Cardiac muscle cell (in vitro differentiated cells and primary cell): ENCODE measurements around the gene RGS7BP. TPM values are rescaled to one million over a fixed set of nuclear protein-coding genes. Genes with fewer than 3 reads are reported as not detected.

Experiments used
- DNase-seq, 2 donors: peaks; one replicate each; pipeline versions ENCODE4 v3.0.0 to v3.0.0-alpha.2; 2010 to 2017; ENCODE audit warnings: low read depth in 1 of 2, low spot score in 1 of 2
- H3K27ac ChIP-seq: fragments of 200-600 bp; sonication (generic); 2 replicates; pipeline ENCODE4 v1.5.1; 2016
- H3K27me3 ChIP-seq: fragments of 200-600 bp; sonication (generic); 2 replicates; pipeline ENCODE4 v1.6.0; 2016; ENCODE audit warnings: control low read depth
- H3K36me3 ChIP-seq: fragments of 200-600 bp; sonication (generic); 2 replicates; pipeline ENCODE4 v1.5.1; 2016; ENCODE audit warnings: control low read depth
- H3K4me1 ChIP-seq: fragments of 200-600 bp; sonication (generic); 2 replicates; pipeline ENCODE4 v1.8.1; 2017; ENCODE audit warnings: low read depth, mild to moderate bottlenecking, mixed run types
- H3K4me3 ChIP-seq: fragments of 200-600 bp; sonication (generic); 2 replicates; pipeline ENCODE4 v1.5.1; 2016; ENCODE audit warnings: mild to moderate bottlenecking
- H3K9me3 ChIP-seq: fragments of 200-600 bp; sonication (generic); 2 replicates; pipeline ENCODE4 v1.5.1; 2017; ENCODE audit warnings: low read depth, mild to moderate bottlenecking, control low read depth
- CTCF ChIP-seq: IDR thresholded peaks from 2 replicates; pipeline ENCODE4 v1.5.1; 2012; ENCODE audit warnings: low read depth, mild to moderate bottlenecking, low read length
- polyA plus RNA-seq: library from polyadenylated mRNA; unstranded; fragments of >200 nt; fragmentation: Nextera tagmentation; extraction: Ambion mirVana; gene quantifications from 2 replicates; pipeline ENCODE4 v1.2.1, GENCODE V29; 2016
- total RNA-seq: library from RNA; depleted of rRNA; stranded (reverse); fragments of >200 nt; gene quantifications from 2 replicates; pipeline ENCODE4 v1.2.3, GENCODE V29; 2016

RGS7BP gene
- total and polyA plus RNA-seq, 2 experiments from 2014 or later, result 0.45 TPM; not detected in 1

- no peaks in the 10 kb centered on the region for H3K9me3 ChIP-seq
- no peak overlapping the region for H3K27ac ChIP-seq
- no peak for TF ChIP-seq CTCF
- no peaks in the 10 kb centered on the region for H3K27me3 ChIP-seq
- no peak overlapping the region for H3K4me3 ChIP-seq
- peak in 1 of 2 donors; percentile 34 for DNase-seq
- no peaks in the 10 kb centered on the region for H3K4me1 ChIP-seq
- H3K36me3 ChIP-seq, result no peaks in the 10 kb centered on the region
Measured at GRCh38 chr5:64659289-64659688, 153.5 kb downstream of the RGS7BP start.

Other genes with a start within 250 kb of the RGS7BP start
- 1.9 TPM in 1 of 2 replicates, not detected in the other for gene SHISAL2B, start 184.5 kb downstream of the RGS7BP start, total RNA-seq
- gene SHISAL2B, start 184.5 kb downstream of the RGS7BP start, polyA plus RNA-seq, result 0.36 and 1.6 TPM in 2 replicates